Thoracic aorta (tissue), 2 donors: ENCODE results near the gene KAZN. TPM values are rescaled to one million over a fixed set of nuclear protein-coding genes. Genes with fewer than 3 reads are reported as not detected.

Experiments
- ATAC-seq: fragments of 150-250 bp; one replicate; pipeline ENCODE4 v1.8.0; 2017; ENCODE audit warnings: low read depth; ENCODE audit not compliant: insufficient number of reproducible peaks, low FRiP score
- DNase-seq: peaks from one replicate; pipeline ENCODE4 v3.0.0-alpha.2; 2020; ENCODE audit warnings: low spot score
- H3K27ac ChIP-seq, 2 donors: fragments of 200-600 bp; sonication (generic); 1 replicate in 1 of 2; 2 replicates in 1 of 2; pipeline ENCODE4 v1.5.1; 2016; ENCODE audit warnings: mild to moderate bottlenecking in 2 of 2, moderate library complexity in 2 of 2
- H3K27me3 ChIP-seq: fragments of 200-600 bp; sonication (generic); replicated peaks from 2 replicates; pipeline ENCODE4 v1.6.0; 2016; ENCODE audit warnings: mild to moderate bottlenecking; ENCODE audit not compliant: insufficient read depth
- H3K36me3 ChIP-seq: fragments of 200-600 bp; sonication (generic); one replicate; pipeline ENCODE4 v1.5.1; 2016
- H3K4me1 ChIP-seq, 2 donors: fragments of 200-600 bp; sonication (generic); 1 replicate in 1 of 2; 2 replicates in 1 of 2; pipeline versions ENCODE4 v1.5.1 to v1.6.0; 2016; ENCODE audit warnings: low read depth in 2 of 2, mild to moderate bottlenecking in 1 of 2; ENCODE audit not compliant: control insufficient read depth in 1 of 2
- H3K4me3 ChIP-seq: fragments of 200-600 bp; sonication (generic); 2 replicates; pipeline ENCODE4 v1.5.1; 2016; ENCODE audit warnings: mild to moderate bottlenecking
- H3K9me3 ChIP-seq: fragments of 200-600 bp; sonication (generic); 2 replicates; pipeline ENCODE4 v1.5.1; 2016
- total RNA-seq, 2 donors: library from RNA; depleted of rRNA; stranded (reverse); fragments of >200 nt; gene quantifications; one replicate each; pipeline versions ENCODE4 v1.1.0 to v1.2.3, GENCODE V29; 2016
- TF ChIP-seq, protein P1 (sequence below): fragments of 200-600 bp; sonication (generic); IDR thresholded peaks from one replicate; pipeline ENCODE4 v1.5.1; 2019; ENCODE audit warnings: antibody characterized with exemption

Gene KAZN
- total RNA-seq, 2 donors from 2014 or later, result 17.4 to 30.3 TPM

DNA sequence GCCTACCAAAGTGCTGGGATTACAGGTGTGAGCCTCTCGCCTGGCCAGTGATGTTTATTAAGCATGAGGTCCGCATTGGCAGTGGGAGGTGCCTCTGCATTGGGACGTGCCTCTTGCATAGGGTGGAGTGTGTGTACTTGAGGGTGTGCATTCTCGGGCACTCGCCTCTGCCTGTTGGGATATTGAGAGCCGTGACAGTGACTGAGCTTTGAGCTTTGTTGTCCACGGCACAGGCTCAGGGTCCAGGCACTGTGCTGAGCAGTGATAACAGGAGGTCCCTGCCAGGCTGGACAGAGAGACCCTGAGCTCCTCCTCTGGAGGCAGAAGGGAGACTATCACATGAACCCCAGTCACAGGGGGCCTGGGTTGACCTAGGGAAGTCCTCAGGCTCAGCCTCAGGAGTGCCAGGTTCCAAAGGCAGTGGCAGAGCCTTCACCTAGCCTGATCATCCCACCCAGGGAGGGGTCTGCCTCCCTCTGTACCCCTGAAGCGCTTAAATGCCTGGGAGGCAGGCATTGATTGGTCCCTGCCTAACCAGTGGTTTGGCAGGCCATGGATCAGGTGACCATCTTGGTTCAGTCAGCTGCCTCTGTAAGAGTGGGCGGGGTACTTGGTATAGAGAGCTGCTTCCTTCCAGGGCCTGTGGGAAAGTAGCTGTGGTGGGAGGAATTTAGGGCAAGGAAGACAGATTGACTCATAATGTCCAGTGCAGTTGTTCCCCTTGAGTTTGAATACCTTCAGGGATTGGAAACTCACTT is 341.2 kb downstream of the KAZN start:
- DNase-seq (no peak), ATAC-seq (no peak)
- no peaks in the 10 kb centered on the region for H3K9me3 ChIP-seq
- TF ChIP-seq, protein P1, sequence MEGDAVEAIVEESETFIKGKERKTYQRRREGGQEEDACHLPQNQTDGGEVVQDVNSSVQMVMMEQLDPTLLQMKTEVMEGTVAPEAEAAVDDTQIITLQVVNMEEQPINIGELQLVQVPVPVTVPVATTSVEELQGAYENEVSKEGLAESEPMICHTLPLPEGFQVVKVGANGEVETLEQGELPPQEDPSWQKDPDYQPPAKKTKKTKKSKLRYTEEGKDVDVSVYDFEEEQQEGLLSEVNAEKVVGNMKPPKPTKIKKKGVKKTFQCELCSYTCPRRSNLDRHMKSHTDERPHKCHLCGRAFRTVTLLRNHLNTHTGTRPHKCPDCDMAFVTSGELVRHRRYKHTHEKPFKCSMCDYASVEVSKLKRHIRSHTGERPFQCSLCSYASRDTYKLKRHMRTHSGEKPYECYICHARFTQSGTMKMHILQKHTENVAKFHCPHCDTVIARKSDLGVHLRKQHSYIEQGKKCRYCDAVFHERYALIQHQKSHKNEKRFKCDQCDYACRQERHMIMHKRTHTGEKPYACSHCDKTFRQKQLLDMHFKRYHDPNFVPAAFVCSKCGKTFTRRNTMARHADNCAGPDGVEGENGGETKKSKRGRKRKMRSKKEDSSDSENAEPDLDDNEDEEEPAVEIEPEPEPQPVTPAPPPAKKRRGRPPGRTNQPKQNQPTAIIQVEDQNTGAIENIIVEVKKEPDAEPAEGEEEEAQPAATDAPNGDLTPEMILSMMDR, result no peak
- no peak overlapping the region for H3K27ac ChIP-seq
- H3K36me3 ChIP-seq, result no peaks in the 10 kb centered on the region
- no peak overlapping the region for H3K4me3 ChIP-seq
- peaks cover 8 to 29% of the 10 kb centered on the region in 2 donors for H3K4me1 ChIP-seq
- H3K27me3 ChIP-seq, result no peaks in the 10 kb centered on the region

DNA sequence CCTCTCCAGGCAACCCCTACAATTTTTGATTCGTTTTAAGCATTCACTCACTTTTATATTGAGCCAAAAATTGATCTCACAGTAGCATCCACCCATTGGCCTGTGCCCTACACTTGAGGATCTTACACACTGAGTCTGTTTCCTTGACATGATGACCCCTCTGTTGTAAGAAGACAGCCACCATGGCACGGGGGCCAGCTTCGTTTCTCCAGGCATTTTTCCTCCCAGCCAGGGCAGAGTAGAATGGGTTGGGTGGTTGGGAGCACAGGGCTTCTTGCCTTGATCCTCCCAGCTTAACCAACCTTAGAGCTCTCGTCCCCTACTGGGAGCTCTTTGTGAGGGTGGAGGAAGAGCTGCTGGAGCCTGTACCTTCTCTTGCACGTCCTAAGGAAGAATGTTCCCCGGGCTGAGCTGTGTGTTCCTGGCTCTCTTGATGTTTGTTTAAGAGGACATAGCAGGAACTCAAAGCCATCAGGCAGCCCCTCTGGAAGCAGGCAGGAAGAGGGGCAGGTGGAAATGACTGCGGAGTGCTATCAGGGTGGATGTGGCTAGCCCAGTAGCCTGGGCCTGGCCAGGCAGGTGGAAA is 341.9 kb downstream of the KAZN start:
- H3K36me3 ChIP-seq, result no peaks in the 10 kb centered on the region
- DNase-seq, result no peak
- H3K4me1 ChIP-seq, result peaks cover 13 to 35% of the 10 kb centered on the region in 2 donors
- ATAC-seq, result no peak
- H3K27me3 ChIP-seq, result no peaks in the 10 kb centered on the region
- H3K27ac ChIP-seq, result no peak overlapping the region
- no peak overlapping the region for H3K4me3 ChIP-seq
- H3K9me3 ChIP-seq, result no peaks in the 10 kb centered on the region
- TF ChIP-seq, protein P1, result no peak

DNA sequence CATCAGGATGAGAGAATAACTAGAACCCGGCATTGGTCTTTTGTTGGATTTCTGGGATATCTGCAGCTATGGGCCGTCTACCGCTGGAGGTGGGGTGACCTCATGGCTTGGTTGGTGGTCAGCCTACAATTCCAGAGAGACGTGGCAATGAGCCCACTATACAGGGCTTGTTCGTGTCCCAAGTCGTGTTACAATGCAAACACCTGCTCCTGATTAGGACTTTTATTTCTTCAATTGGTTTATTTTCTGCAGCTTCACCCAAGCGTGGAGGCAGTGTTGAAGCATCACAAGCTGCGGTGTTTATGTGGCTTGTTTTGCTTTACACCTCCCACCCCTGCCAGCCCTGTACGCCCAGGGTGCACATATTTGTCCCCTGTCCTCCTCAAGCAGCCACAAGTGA is 343.4 kb downstream of the KAZN start:
- Histone ChIP-seq H3K27me3 (no peaks in the 10 kb centered on the region), H3K4me1 (peaks cover 25 to 49% of the 10 kb centered on the region in 2 donors), H3K36me3 (no peaks in the 10 kb centered on the region), H3K9me3 (no peaks in the 10 kb centered on the region), H3K27ac (no peak overlapping the region), H3K4me3 (no peak overlapping the region)
- TF ChIP-seq, protein P1, result no peak
- ATAC-seq (no peak), DNase-seq (no peak)

DNA sequence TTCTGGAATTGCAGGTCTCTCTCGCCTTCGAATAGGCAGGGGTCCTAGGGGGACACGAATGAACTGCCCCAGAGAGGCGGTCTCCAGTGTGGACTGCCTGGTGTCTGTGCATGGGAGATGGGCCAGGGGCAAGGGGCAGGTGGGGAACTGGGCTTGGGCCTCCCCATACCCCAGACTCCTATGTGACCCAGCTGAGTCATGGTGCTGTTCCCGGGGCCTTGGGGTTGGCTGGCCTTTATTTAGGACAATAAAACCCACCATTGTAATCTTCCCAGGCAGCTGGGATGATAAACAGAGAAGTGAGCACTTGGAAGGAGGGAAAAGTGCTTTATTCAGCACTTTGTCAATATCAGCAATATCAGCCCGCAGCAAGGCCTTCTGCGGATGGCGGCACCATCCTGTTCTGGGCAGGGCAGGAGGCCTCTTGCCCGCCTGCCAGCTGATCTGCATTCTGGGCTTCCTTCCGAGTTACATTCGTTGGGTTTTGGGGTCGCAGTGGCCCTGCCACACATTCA is 346.0 kb downstream of the KAZN start:
- DNase-seq, result no peak
- Histone ChIP-seq H3K27me3 (no peaks in the 10 kb centered on the region), H3K4me1 (peaks cover 34 to 65% of the 10 kb centered on the region in 2 donors), H3K27ac (peak overlapping the region; percentile 87 to 91), H3K4me3 (no peak overlapping the region), H3K9me3 (no peaks in the 10 kb centered on the region), H3K36me3 (no peaks in the 10 kb centered on the region)
- ATAC-seq, result no peak
- TF ChIP-seq, protein P1, result no peak

DNA sequence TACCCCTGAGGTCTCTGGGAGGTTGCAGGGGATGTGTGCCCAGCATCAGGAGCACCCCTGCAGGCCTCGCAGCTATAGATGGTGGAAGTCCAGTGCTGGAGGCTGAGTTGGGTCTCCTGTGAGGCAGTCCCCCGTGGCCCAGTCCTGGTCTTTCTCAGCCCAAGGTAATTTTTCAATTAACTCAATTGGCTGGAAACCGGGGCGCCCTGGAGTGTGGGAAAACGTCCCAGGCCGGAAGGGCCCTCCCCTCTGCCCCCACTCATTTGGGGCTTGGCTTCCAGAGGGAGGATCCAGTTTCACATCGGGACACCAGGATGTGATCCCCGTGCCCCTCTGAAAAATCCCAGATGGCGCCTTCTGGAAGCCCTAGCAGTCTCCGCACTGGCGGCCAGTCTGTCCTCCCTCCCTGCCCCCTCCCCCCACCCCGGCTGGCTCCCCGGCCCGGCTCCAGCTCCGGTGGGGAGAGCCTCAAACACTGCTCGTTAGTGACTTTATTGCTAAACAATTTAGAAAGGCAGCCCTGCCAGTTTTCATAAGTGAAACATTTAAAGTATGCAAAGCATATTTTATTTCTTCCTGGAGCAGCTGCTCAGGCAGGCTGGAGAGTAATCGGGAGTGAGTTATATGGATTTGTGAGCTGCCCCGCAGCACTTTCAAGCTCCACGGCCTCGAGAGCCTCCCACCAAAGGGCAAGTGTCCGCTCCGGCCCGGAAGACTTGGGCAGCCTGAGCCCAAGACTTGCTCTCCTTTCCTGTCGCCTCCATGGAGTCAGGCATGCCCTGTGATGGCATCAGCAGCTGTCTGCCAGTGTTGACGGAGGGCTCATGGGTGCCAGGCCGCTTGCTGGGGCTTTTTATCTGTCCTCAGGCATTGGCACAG is 346.9 kb downstream of the KAZN start:
- ATAC-seq (no peak), DNase-seq (peak; percentile 15)
- no peaks in the 10 kb centered on the region for H3K9me3 ChIP-seq
- H3K36me3 ChIP-seq, result no peaks in the 10 kb centered on the region
- peaks cover 42 to 68% of the 10 kb centered on the region in 2 donors for H3K4me1 ChIP-seq
- TF ChIP-seq, protein P1, result no peak
- no peaks in the 10 kb centered on the region for H3K27me3 ChIP-seq
- peak overlapping the region; percentile 91 to 97 for H3K27ac ChIP-seq
- peak overlapping the region; percentile 68 for H3K4me3 ChIP-seq
